ENCODE measurements around the gene WHRN.

The WHRN gene

GRCh38 chr9:114469091-114469853 is 36.0 kb downstream of the WHRN start:
- DNase-seq (ENCODE audit: low read depth in 2 of 2): no peak
- no peak overlapping the region for H3K4me3 ChIP-seq (replicated peaks in 1 of 2; ENCODE audit: low read depth in 2 of 2, low read length in 2 of 2)
- no peak for TF ChIP-seq CTCF (IDR thresholded peaks at IDR 0.05; ENCODE audit: low read depth, low read length)

GRCh38 chr9:114467910-114468309 is 37.4 kb downstream of the WHRN start:
- H3K4me3 ChIP-seq (replicated peaks in 1 of 2; ENCODE audit: low read depth in 2 of 2, low read length in 2 of 2): no peak overlapping the region
- TF ChIP-seq CTCF (IDR thresholded peaks at IDR 0.05; ENCODE audit: low read depth, low read length): no peak
- DNase-seq (ENCODE audit: low read depth in 2 of 2): no peak

GRCh38 chr9:114467226-114467750 is 38.0 kb downstream of the WHRN start:
- H3K4me3 ChIP-seq (replicated peaks in 1 of 2; ENCODE audit: low read depth in 2 of 2, low read length in 2 of 2): no peak overlapping the region
- DNase-seq (ENCODE audit: low read depth in 2 of 2): no peak
- no peak for TF ChIP-seq CTCF (IDR thresholded peaks at IDR 0.05; ENCODE audit: low read depth, low read length)

- TF ChIP-seq CTCF (IDR thresholded peaks at IDR 0.05; ENCODE audit: low read depth, low read length): no peak
- H3K4me3 ChIP-seq (replicated peaks in 1 of 2; ENCODE audit: low read depth in 2 of 2, low read length in 2 of 2): no peak overlapping the region
- DNase-seq (ENCODE audit: low read depth in 2 of 2): no peak
These were observed 39.1 kb downstream of the WHRN start for GRCh38 chr9:114465906-114466900.

GRCh38 chr9:114465417-114465816 is 39.9 kb downstream of the WHRN start:
- H3K4me3 ChIP-seq (replicated peaks in 1 of 2; ENCODE audit: low read depth in 2 of 2, low read length in 2 of 2): no peak overlapping the region
- no peak for DNase-seq (ENCODE audit: low read depth in 2 of 2)
- TF ChIP-seq CTCF (IDR thresholded peaks at IDR 0.05; ENCODE audit: low read depth, low read length): no peak

GRCh38 chr9:114464281-114465051 is 40.8 kb downstream of the WHRN start:
- no peak for TF ChIP-seq CTCF (IDR thresholded peaks at IDR 0.05; ENCODE audit: low read depth, low read length)
- H3K4me3 ChIP-seq (replicated peaks in 1 of 2; ENCODE audit: low read depth in 2 of 2, low read length in 2 of 2): no peak overlapping the region
- DNase-seq (ENCODE audit: low read depth in 2 of 2): no peak

All from cardiac fibroblast (primary cell).